HCT116 (cell line): ENCODE results near the gene COL23A1. TPM values are rescaled to one million over a fixed set of nuclear protein-coding genes. Genes with fewer than 3 reads are reported as not detected.

Experiments used
- ATAC-seq: fragments of 200-7000 bp; cut with Tn5 transposase; 2 replicates; pipeline ENCODE4 v1.9.1; 2020; ENCODE audit warnings: mild to moderate bottlenecking, moderate library complexity
- BruUV-seq: library from RNA; stranded (reverse); fragments of 400-500 nt; replicated peaks from 2 replicates; lab custom pipeline; 2021; lab: Mats Ljungman, UMichigan
- CTCF ChIA-PET: fragments of 300-600 bp; sonication (Branson Sonifier 250); formaldehyde crosslinking; loops from one replicate; lab custom pipeline; 2021; ENCODE audit warnings: antibody characterized with exemption; lab: Charles Lee
- POLR2A ChIA-PET: fragments of 300-600, 350-600 bp; sonication (Branson Sonifier 250); formaldehyde crosslinking; loops from one replicate; lab custom pipeline; 2021; ENCODE audit warnings: antibody characterized with exemption; lab: Charles Lee
- RAD21 ChIA-PET, 2 experiments: fragments of 300-600 bp; sonication (Branson Sonifier 250); formaldehyde crosslinking; loops; one replicate each; lab custom pipeline; 2023; ENCODE audit warnings: low total read pairs in 2 of 2; ENCODE audit not compliant: uncharacterized antibody in 2 of 2, unreplicated experiment in 2 of 2, low non-redundant PET in 1 of 2; lab: Charles Lee
- DNase-seq: peaks from one replicate; pipeline ENCODE4 v3.0.0-alpha.2; 2010; ENCODE audit warnings: low read depth, low spot score
- H2AFZ ChIP-seq: fragments of 200-600 bp; shearing (Covaris generic), sonication (generic); 2 replicates; pipeline ENCODE4 v1.6.1; 2017; ENCODE audit warnings: low read depth, mixed run types, mixed read lengths, antibody characterized with exemption, low read length; ENCODE audit not compliant: poor library complexity, severe bottlenecking
- H3K27ac ChIP-seq: 2 replicates; pipeline ENCODE4 v1.5.1; 2012; ENCODE audit warnings: low read depth, low read length
- H3K27me3 ChIP-seq: fragments of 200-600 bp; sonication (generic); 2 replicates; pipeline ENCODE4 v1.6.1; 2016; ENCODE audit warnings: mixed run types, low read length, mixed read lengths; ENCODE audit not compliant: insufficient read depth
- H3K36me3 ChIP-seq, 2 experiments: fragments of 200-500 bp in 1 of 2; fragments of 200-600 bp in 1 of 2; sonication (Bioruptor generic) in 1 of 2; sonication (generic) in 1 of 2; 2 replicates each; pipeline versions ENCODE4 v1.5.1 to v1.6.1; 2014 to 2016; ENCODE audit warnings: low read length in 2 of 2, inconsistent platforms in 1 of 2, mixed read lengths in 1 of 2, mixed run types in 1 of 2; ENCODE audit not compliant: insufficient read depth in 2 of 2, control insufficient read depth in 1 of 2
- H3K4me1 ChIP-seq, 2 experiments: fragments of 200-600 bp in 1 of 2; sonication (generic) in 1 of 2; 2 replicates each; pipeline versions ENCODE4 v1.5.1 to v1.6.1; 2012 to 2017; ENCODE audit warnings: low read length in 2 of 2, inconsistent platforms in 1 of 2, mild to moderate bottlenecking in 1 of 2, mixed read lengths in 1 of 2, mixed run types in 1 of 2, moderate library complexity in 1 of 2; ENCODE audit not compliant: insufficient read depth in 2 of 2, control insufficient read depth in 1 of 2
- H3K4me2 ChIP-seq: fragments of 200-600 bp; sonication (generic); 2 replicates; pipeline ENCODE4 v1.6.1; 2017; ENCODE audit warnings: mixed run types, low read length, mixed read lengths
- H3K4me3 ChIP-seq, 2 experiments: fragments of 200-600 bp in 1 of 2; sonication (generic) in 1 of 2; replicated peaks in 1 of 2; 2 replicates each; pipeline ENCODE4 v1.5.1; 2011 to 2016; ENCODE audit warnings: low read length in 2 of 2, control low read depth in 1 of 2, low read depth in 1 of 2, mild to moderate bottlenecking in 1 of 2, mixed read lengths in 1 of 2, mixed run types in 1 of 2
- H3K79me2 ChIP-seq: fragments of 200-600 bp; sonication (generic); 2 replicates; pipeline ENCODE4 v1.6.1; 2017; ENCODE audit warnings: mild to moderate bottlenecking, mixed run types, low read length, moderate library complexity, mixed read lengths; ENCODE audit not compliant: insufficient read depth
- H3K9ac ChIP-seq: fragments of 200-600 bp; sonication (generic); 2 replicates; pipeline ENCODE4 v1.6.1; 2016; ENCODE audit warnings: low read length, mixed read lengths
- H3K9me2 ChIP-seq: fragments of 200-600 bp; sonication (generic), shearing (Covaris generic); 2 replicates; pipeline ENCODE4 v1.6.1; 2017; ENCODE audit warnings: mixed run types, mild to moderate bottlenecking, moderate library complexity; ENCODE audit not compliant: insufficient read depth
- H3K9me3 ChIP-seq, 2 experiments: fragments of 200-500 bp in 1 of 2; fragments of 200-600 bp in 1 of 2; sonication (Bioruptor generic) in 1 of 2; sonication (generic) in 1 of 2; 2 replicates each; pipeline ENCODE4 v1.6.1; 2014 to 2017; ENCODE audit warnings: low read length in 2 of 2, mixed read lengths in 2 of 2, inconsistent platforms in 1 of 2, low read depth in 1 of 2, mild to moderate bottlenecking in 1 of 2, mixed run types in 1 of 2, moderate library complexity in 1 of 2; ENCODE audit not compliant: control insufficient read depth in 1 of 2, insufficient read depth in 1 of 2
- H4K20me1 ChIP-seq: fragments of 200-600 bp; sonication (generic), shearing (Covaris generic); 2 replicates; pipeline ENCODE4 v1.6.1; 2017; ENCODE audit warnings: mixed run types, mild to moderate bottlenecking, moderate library complexity; ENCODE audit not compliant: insufficient read depth
- ATF3 ChIP-seq: IDR thresholded peaks from 2 replicates; pipeline ENCODE4 v1.6.1; 2012
- CEBPB ChIP-seq: IDR thresholded peaks from 2 replicates; pipeline ENCODE4 v1.6.1; 2012; ENCODE audit warnings: low read depth
- CTCF ChIP-seq, 3 experiments: fragments of 200-600 bp in 1 of 3; sonication (generic) in 1 of 3; IDR thresholded peaks in 2 of 3; conservative IDR thresholded peaks in 1 of 3; 2 replicates each; pipeline ENCODE4 v1.5.1; 2012 to 2017; ENCODE audit warnings: low read depth in 2 of 3, low read length in 2 of 3, antibody characterized with exemption in 1 of 3, borderline replicate concordance in 1 of 3, control low read depth in 1 of 3, mild to moderate bottlenecking in 1 of 3, mixed read lengths in 1 of 3, mixed run types in 1 of 3, moderate library complexity in 1 of 3; ENCODE audit not compliant: insufficient read depth in 1 of 3
- EGR1 ChIP-seq: IDR thresholded peaks from 2 replicates; pipeline ENCODE4 v1.6.1; 2012; ENCODE audit warnings: low read depth
- ELF1 ChIP-seq: IDR thresholded peaks from 2 replicates; pipeline ENCODE4 v1.6.1; 2012; ENCODE audit warnings: low read depth, borderline replicate concordance
- EZH2phosphoT487 ChIP-seq: fragments of 200-600 bp; IDR thresholded peaks from 2 replicates; pipeline ENCODE4 v1.6.1; 2018; ENCODE audit warnings: antibody characterized with exemption, borderline replicate concordance
- POLR2A ChIP-seq: IDR thresholded peaks from 2 replicates; pipeline ENCODE4 v1.7.0; 2011; ENCODE audit warnings: borderline replicate concordance; ENCODE audit not compliant: insufficient read depth, insufficient read length; ENCODE audit errors: extremely low read depth
- RAD21 ChIP-seq: IDR thresholded peaks from 2 replicates; pipeline ENCODE4 v1.6.1; 2012; ENCODE audit warnings: low read depth, mild to moderate bottlenecking
- SIN3A ChIP-seq: IDR thresholded peaks from 2 replicates; pipeline ENCODE4 v1.6.1; 2012; ENCODE audit warnings: low read depth
- SRF ChIP-seq: IDR thresholded peaks from 2 replicates; pipeline ENCODE4 v1.6.1; 2012; ENCODE audit warnings: low read depth
- YY1 ChIP-seq: IDR thresholded peaks from 2 replicates; pipeline ENCODE4 v1.6.1; 2011; ENCODE audit warnings: low read length, low read depth, moderate library complexity, mild to moderate bottlenecking; ENCODE audit not compliant: insufficient replicate concordance; ENCODE audit errors: extremely low read depth
- ZBTB33 ChIP-seq: IDR thresholded peaks from 2 replicates; pipeline ENCODE4 v1.6.1; 2011; ENCODE audit warnings: mild to moderate bottlenecking, low read length, moderate library complexity; ENCODE audit not compliant: insufficient replicate concordance; ENCODE audit errors: extremely low read depth
- ZFX ChIP-seq: fragments of 450-650 bp; IDR thresholded peaks from 2 replicates; pipeline ENCODE4 v1.6.1; 2017
- ZNF274 ChIP-seq: fragments of 200-500 bp; sonication (Bioruptor generic); IDR thresholded peaks from 2 replicates; pipeline ENCODE4 v1.6.1; 2014; ENCODE audit warnings: mild to moderate bottlenecking, low read depth, low read length, inconsistent platforms
- intact Hi-C: fragments of 100-400 bp; cut with micrococcal nuclease; formaldehyde crosslinking; loops from 2 replicates; pipeline ENCODE4 v1.10.0; 2022
- total RNA-seq: library from RNA; stranded (reverse); gene quantifications from one replicate; pipeline ENCODE4 v1.2.1, GENCODE V29; 2021; ENCODE audit not compliant: unreplicated experiment

Gene COL23A1
- total RNA-seq, 1 experiment from 2014 or later: not detected

- ChIA-PET RAD21 (no interaction called here), POLR2A (no interaction called here), CTCF (no interaction called here)
- H2AFZ ChIP-seq: no peak overlapping the region
- H4K20me1 ChIP-seq: no peaks in the 10 kb centered on the region
- intact Hi-C loops: no loop called here
- no peaks in the 10 kb centered on the region for H3K9me2 ChIP-seq
- no TSS peak for BruUV-seq
- H3K4me1 ChIP-seq: no peaks in the 10 kb centered on the region
- no peak overlapping the region for H3K27ac ChIP-seq
- no peaks in the 10 kb centered on the region for H3K79me2 ChIP-seq
- H3K4me3 ChIP-seq: no peak overlapping the region
- H3K9me3 ChIP-seq: no peaks in the 10 kb centered on the region
- H3K27me3 ChIP-seq: peaks cover 3% of the 10 kb centered on the region; the same call in 1 of the 2 replicates
- TF ChIP-seq YY1: no peak
- TF ChIP-seq EGR1: no peak
- TF ChIP-seq POLR2A: no peak
- TF ChIP-seq ZFX: no peak
- no peak for TF ChIP-seq ZNF274
- no peak for TF ChIP-seq EZH2phosphoT487
- TF ChIP-seq CTCF (IDR thresholded peaks at IDR 0.05 in 2 of 3, conservative IDR thresholded peaks at IDR 0.05 in 1 of 3; ENCODE audit: borderline replicate concordance in 1 of 3, insufficient read depth in 1 of 3, low read depth in 2 of 3, low read length in 2 of 3): no peak
- TF ChIP-seq ATF3: no peak
- no peak for TF ChIP-seq SRF
- TF ChIP-seq CEBPB: no peak
- no peak for TF ChIP-seq RAD21
- no peak for TF ChIP-seq SIN3A
- no peak for TF ChIP-seq ELF1
- no peak for TF ChIP-seq ZBTB33
- H3K36me3 ChIP-seq: no peaks in the 10 kb centered on the region
- no peak for DNase-seq
- no peak overlapping the region for H3K9ac ChIP-seq
- ATAC-seq: no peak
- H3K4me2 ChIP-seq: no peak overlapping the region
These were observed 12.2 kb downstream of the COL23A1 start for GRCh38 chr5:178577944-178578343.
